HG03521 (cell line): ENCODE results near the gene IGLL5.

Source experiments
- ATAC-seq: cut with Tn5 transposase; IDR thresholded peaks from one replicate; pipeline ENCODE4 v1.9.1; 2021; ENCODE audit warnings: mild to moderate bottlenecking, moderate library complexity; ENCODE audit not compliant: unreplicated experiment

The IGLL5 gene

DNA sequence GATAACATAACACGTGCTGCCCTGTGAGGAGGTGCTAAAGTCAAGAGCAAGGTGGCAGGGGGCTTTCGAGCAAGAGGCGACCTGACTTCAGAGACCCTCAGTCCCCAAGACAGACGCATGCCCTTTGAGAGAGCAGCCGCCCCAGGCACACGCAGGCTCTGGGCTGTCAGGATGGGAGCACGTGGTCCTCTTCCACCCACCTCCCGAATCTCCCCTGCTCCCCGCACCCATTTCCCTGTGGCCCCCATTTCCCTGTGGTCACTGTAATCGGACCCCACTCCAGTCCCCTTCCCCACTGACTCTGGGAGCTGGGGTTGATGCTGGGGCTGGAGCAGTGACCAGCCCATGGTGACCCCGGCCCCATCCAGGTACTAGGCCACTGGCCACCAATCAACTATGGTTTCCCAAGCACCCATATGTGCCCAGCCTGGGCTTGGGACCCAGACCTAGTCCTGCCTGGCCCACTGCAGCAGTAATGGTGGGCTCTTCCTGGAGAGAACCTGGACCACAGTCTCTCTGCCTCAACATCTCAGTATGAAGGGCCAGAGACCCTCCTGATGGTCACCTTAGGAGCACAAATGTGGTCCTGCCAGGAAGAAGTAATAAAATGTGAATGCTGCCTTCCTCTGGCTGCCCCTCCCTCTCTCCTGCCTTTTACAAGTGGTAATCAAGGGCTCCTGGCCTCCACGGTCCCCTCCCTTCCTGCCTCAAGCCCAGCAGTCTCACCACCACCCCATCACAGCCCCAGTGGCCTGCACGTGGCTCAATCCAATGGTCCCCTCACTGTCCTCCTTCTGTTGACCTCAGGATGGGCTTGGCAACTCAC lies 39.0 kb downstream of the IGLL5 start:
- no peak for ATAC-seq

DNA sequence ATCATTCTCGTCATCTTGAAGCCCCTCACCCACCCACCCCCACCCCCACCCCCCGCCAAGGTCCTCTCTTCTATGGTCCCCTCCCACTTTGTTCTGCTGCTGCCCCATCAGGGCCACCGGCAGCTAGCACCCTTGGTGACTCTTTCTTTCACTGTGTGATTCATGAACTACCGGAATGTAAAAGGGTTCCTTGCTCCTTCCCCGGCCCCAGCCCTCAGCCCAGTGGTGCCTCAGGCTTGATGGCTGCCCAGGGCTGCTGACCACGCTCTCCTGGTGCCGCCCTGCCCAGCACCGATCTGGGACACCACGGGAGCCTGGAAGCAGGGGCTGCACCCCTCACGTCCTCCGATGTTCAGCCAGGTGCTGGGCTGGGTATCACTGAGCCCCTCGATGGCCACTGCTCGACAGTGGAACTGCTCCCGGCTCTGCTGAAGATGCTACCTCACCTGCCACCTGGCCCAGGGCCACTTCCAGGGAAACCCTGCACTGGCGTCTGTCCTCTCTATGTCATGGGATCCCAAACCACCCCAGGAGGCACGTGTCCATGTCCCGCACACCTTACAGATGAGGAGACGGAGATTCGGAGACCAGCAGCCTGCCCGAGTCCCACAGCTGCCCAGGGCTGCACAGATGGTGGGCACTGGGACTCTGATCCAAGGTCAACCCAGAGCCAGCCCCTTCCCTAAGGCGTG lies 39.7 kb downstream of the IGLL5 start:
- no peak for ATAC-seq

DNA sequence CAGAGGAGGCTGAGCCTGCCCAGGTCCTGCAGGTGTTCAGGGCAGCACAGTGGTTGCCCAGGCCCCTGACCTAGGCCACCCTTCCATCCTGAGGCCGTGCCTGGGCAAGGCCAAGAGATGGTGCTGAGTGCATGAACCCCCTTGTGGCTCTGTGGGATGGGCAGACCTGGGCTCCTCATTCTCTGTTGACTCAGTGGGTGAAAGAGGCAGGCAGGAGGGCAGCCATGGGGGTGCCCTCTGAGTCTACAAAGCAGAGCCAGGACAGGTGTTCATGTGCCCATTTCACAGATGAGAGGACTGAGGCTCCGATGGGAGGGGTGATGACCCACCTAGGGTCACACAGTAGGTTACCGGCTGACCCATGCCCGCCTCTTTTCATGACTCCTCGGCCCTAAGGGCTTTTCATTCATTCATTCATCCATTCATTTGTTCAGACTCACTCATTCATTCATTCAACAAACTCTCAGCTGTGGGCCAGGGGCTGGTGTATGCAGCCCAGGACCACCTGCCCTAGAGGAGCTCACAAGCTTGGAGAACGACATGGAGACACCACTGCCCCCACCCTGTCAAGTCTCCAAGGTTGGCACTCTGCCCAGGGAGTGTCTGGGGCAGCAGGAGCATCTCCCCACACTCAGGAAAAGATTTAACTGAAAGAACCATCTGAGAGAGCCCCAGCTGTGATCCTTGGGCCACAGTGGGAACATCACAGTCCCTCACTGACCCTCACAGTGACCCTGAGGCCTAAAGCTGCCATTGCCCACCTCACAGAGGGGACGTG lies 40.5 kb downstream of the IGLL5 start:
- no peak for ATAC-seq

DNA sequence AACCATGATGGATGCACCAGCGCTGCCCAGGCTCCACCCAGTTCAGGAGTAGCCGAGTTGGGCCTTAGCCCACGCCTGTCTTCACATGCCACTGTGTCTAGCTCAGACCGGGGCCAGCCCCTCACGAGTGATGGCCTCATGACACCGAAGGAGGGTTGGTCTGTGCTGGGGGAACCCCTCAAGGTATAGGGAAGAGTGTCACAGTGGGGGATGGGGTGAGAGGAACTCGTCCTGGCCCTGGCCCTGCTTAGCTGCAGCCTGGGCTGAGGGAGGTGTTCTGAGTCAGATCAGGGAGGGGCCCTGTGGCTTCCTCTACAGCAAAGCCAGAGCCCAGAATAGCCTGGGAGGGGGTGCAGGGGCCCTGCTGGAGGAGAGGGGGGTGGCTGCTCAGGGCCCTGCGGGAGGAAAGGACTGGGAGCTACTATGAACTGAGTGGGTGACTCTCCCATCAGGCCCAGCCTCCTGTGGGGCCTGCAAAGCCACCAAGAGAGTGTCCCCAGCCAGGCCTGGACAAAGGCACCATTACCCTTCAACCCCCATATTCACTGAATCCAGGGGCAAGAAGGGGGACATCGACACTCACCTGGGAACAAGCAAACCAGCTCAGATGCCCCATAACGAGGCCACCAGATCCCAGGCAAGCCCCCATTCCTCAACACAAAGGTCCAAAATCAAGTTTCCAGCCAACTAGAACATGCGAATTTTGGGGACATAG lies 41.2 kb downstream of the IGLL5 start:
- ATAC-seq = peak; percentile 78

DNA sequence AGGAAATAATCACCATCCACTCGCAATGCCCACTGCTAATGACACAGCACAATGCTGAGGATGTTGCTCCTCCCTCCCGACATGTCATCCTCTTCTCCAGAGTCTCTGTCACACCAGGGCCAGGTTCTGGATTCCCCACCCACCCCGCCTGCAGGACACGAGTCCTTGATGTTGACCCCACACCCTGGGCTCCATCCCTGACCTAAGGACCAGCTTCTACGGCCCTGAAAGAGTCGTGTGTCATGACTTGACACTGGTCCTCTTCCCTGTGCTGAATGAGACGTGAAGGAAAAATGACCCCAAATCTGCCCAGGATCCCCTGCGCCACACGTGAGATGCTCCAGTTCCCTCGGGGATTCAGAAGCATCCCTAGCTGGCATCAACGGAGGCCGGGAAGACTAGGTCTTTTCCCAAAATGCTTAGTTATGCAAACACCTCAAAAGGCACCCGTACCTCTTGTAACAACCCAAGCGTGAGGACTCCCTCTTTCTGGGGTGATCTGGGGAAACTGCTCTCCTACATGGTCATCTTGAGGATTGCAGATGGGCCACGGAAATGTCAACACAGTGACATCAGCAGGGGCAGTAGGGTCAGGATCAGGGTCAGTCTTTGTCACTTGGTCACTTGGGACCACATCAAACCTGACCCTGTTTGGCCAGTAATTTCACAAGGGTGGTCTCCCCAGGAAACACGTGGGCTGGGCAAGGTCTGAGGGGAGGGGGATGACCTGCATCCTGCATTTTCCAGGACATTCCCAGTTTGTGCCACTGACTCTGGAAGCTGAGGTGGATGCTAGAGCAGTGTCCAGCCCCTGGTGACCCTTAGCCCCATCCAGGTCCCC lies 42.0 kb downstream of the IGLL5 start:
- ATAC-seq = no peak

DNA sequence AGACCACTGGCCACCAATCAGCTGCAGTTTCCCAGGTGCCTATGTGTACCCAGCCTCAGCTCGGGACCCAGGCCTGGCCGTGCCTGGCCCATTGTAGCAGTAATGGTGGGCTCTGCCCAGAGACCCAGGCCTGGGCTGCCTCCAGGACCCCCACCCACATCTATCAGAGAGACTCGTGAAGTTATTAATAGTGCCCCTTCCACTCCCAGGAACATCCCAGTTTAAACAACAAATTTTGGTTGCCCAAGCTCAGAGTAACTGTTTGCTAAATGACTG lies 42.5 kb downstream of the IGLL5 start:
- ATAC-seq = no peak

DNA sequence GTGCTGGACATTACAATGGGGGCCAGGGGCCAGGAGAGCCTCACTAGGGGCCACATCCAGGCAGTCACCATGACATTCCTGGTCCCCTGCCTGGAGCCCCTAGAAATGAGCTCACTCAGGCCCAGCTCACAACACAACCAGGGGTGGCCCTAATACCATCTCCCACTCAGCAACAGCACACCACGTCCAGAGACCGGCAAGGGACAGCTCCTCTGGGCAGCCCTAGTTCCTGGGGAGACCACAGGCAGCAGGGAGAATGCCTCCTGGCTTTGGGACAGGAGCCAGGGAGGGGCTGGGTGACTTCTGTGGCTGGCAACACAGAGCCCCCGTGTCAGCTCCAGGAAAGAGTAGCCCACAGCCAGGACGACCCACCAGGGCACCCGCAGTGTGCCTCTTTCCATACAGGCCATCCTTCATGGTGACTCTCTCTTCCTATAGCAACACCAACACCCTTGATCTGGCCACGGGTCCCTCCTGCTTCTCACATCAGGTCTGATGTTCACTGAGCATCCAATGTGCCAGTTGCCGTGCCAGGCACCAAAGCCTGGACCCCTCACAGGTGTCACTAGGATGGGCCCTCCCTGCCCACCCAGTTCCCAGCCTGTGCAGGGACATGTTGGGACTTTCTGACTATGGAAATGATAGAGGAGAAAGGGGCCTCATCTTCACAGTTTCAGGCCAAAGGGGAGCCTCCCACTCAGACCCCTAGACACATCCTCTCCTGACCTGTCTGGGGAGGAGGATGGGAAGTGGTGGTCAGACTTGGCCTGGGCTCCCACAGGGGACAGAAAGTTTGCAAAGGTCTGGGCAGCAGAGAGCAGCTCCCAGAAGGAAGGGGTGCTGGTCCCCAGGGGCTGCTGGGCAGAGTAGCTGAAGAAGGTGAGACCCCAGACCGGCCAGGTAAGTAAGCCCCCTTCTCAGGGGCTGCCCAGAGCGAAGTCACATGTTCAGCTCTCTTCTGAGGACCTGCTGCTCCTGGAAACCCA lies 43.2 kb downstream of the IGLL5 start:
- ATAC-seq = no peak

DNA sequence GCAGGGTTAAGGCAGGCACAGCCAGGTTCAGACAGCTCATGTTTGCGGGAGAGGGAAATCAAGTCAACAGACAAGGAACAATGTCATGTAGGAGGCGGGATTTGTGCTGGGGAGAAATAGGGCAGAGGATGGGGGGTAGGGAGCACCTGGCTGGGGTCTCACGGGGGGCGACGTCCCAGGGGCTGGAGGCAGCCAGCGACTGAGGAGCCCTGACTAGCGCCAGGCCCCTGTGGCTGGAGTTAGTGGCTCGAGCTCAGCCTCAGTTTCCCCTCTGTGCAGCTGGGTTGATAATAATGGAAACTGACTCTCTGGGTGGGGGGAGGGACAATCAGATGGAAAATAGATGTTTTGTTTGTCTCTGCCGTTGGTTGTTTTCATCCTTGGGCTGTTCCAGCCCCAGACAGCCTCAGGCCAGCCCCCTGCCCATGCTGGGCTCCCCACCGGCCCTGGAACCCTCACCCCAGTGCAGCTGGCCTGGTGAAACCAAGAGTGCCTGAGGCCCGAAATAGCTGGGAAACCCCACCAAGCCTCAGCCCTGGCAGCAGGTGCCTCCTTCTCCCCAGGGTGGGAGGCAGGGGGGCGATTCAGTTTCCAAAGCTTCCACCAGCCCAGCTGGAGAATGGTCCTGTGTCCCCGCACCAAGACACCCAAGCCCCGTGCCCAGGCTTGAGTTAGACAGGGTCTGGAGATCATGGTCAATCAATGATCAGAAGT lies 44.1 kb downstream of the IGLL5 start:
- no peak for ATAC-seq

DNA sequence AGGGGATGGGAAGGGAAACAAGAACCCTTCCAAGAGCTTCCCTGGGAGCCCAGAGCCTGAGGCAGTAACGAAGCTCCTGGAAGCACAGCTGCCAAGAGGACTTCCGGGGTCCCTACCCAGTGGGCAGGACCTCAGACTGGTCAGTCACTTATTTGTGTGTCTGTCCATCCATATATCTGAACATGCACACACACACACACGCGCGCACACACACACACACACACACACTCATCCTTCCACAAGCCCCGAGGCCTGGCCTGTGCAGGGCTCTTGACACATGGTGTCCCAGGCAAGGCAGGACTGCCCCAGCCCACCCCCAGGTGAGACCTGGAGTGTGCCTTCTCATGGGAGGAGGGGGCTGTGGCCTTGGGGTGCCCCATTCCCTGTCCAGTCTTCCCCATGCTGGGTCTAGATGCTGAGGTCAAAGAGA lies 44.9 kb downstream of the IGLL5 start:
- ATAC-seq = no peak

DNA sequence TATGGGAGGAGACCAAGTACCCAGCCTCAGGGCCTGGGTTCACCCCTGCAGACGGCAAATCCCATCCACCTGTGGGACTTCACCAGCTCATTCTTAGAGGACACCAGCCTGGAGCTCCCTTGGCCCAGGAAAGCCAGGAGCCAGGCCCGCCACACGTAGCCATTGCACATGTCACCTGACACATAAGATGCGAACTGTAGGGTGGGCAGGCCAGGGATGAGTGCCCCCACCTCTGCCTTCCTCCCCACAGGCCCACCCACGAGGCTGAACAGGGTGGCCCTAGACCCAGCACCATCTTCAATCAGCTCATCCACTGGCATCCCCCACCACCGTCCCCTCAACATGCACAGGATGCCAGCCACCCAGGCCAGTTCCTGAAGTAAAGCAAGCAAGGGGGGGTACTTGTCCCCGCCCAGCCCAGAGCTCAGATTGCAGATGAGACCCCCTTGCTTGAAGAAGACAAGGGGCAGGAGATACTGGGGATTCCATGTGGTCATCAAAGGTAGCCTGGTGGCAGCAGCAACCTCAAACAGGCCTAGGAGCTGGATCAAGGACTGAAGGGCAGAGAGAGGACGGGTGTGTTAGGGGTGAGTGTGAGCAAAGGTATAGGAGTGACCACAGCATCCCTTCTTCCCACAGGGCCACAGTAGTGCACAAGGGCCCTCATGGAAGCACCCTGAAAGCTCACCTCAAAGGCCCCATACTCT lies 45.6 kb downstream of the IGLL5 start:
- no peak for ATAC-seq

DNA sequence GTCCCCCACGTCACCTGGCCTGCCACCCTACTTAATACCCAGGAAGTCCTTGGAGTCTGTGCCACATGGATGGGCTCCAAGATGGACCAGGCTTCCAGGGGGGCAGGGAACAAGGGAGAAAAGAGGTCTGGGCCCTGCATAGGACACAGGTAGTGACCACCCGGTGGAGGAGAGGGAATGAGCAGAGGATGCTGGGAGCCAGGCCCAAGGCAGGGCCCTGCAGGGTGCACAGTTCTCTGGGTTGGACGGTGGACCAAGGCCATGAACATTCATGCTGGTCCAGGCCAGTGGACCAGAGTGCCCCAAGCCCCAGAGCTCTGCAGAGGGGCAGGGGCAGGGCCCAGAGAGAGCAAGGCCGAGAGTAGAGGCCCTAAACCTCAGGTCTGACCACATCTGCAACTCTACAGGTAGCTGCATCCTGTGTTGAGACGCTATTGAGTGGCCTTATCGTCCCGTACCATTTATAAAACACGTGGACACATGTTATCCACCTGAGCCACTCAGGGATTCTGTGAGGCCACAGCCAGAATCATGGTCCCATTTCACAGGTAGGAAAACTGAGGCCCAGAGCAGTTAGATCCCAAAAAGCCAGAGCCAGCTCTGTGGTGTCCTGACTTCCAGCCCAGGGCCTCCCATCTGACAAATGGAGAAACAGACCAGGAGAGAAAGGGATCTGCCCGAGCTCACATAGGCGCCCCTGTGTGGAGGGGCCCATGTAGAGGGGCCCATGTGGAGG lies 46.4 kb downstream of the IGLL5 start:
- no peak for ATAC-seq

DNA sequence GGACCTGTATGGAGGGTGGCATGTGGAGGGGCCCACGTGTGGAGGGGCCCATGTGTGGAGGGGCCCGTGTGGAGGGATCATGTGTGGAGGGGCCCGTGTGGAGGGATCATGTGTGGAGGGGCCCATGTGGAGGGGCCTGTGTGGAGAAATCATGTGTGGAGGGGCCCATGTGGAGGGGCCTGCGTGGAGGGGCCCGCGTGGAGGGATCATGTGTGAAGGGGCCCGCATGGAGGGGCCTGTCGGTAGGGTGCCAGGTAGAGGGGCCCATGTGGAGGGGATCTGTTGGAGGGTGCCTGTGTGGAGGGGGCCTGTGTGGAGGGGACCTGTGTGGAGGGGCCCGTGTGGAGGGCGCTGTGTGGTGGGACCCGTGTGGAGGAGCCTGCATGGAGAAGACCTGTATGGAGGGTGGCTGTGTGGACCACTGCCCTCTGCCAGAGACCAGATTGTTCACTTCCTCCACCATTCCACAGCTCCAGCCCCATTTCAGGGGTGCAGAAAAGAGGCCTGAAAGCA lies 47.0 kb downstream of the IGLL5 start:
- ATAC-seq = no peak

DNA sequence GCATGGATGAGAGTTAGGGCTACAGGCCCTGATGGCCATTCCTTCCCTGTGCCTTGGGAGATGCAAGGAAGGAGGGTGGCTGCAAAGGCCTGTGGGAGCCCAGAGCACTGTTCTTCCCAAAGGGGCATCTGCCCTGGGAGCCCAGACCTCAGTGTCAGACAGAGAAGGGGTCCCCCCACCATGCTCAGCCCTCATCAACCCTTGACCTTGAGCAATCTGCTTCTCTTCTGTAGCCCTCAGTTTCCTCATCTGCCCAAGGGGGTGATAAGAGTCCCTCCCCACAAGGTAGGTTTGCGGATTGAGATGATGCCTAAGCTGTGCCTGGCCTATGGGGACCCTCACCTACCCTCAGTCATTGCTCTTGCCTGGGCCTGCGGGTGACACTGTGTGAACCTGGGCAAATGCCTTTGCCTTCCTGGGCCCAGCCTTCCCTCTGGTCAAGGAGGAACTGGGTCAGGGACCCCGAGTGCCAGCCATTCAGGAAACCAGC lies 47.5 kb downstream of the IGLL5 start:
- ATAC-seq = peak; percentile 24

DNA sequence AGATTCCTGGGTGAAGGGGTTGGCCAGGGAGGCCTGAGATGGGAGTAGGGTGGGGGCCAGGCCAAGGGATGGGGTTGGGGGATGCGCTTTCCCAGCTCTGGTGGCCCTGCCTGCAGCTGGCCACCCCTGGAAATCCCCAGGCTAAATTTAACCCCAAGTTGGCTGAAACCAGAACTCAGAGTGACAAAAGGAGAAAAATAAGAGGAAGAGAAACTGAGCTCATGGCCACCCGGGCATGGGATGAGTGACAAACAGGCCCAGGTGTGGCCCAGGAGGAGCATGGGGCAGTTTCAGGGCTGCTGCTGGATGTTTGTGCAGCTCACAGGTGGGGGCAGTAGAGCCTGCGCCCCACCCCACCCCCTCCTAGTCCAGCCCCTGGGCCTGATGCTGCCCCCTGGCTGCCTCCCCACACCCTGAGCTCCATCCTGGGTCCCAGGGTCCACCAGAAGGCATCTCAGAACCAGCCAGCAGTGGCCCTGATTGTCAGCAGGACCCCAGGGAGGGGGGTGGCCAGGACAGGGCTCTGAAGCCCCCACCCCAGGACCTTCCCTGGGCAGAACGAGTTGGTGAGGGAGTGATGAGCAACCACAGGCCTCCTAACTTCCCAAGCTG lies 48.0 kb downstream of the IGLL5 start:
- peak; percentile 88 for ATAC-seq

DNA sequence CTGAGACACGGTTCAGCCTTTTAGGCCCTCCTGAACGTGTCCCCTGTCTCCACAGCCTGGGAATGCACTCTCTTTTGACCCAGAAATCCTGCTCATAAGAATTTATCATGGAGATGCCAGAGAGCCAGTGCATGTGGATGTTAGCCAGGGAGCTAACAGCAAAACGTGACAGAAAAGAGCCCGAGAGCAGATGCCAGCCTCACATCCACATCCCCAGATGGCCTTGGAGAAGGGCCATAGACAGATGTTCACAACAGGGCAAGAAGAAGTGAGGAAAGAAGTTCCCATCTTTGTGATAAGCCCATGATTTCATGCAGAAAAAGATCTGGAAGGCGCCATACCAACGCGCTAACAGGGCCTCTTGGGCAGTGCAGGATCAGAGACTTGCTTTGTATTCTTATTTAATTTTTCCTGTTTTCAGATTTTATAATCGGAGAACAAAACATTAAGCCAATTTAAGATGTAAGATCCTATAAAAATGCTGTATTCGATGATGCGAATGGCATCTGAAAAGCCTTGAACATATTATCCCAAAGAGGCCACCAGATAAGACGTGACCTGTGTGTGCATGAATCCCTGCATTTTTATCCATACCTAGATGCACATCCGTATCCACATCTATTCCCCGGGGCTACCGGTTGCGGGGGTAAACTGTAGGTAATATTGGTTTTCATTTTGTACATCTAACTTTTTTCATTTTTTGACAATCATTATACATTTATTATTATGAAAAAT lies 48.7 kb downstream of the IGLL5 start:
- ATAC-seq = no peak
